Spleen (tissue), 7 donors: ENCODE results near the gene SYT17.

Experiments
- CTCF ChIP-seq, 11 experiments: fragments of 200-600 bp in 7 of 11; fragments of 450-650 bp in 4 of 11; sonication (generic) in 4 of 11; IDR thresholded peaks in 8 of 11; conservative IDR thresholded peaks in 3 of 11; 1 replicate in 7 of 11; 2 replicates in 4 of 11; pipeline versions ENCODE4 v1.4.0 to v1.8.0; 2016 to 2021; ENCODE audit warnings: antibody characterized with exemption in 11 of 11, inconsistent platforms in 4 of 11, mild to moderate bottlenecking in 1 of 11
- POLR2A ChIP-seq, 3 donors: fragments of 450-650 bp; IDR thresholded peaks; one replicate each; pipeline ENCODE4 v1.5.1; 2017; ENCODE audit warnings: antibody characterized with exemption in 3 of 3, mild to moderate bottlenecking in 1 of 3
- donor health status: DM: no; HTN: no; CAD: no; lungs with moderate emphysema.
- donor health status: DM: no; HTN: no; CAD: no.
- donor health status: DM: no; HTN: no; CAD: no.

GRCh38 chr16:19145010-19145409 lies 23.0 kb upstream of the SYT17 start:
- TF ChIP-seq POLR2A (IDR thresholded peaks at IDR 0.05) (no peak), CTCF (IDR thresholded peaks at IDR 0.05 in 8 of 11, conservative IDR thresholded peaks at IDR 0.05 in 3 of 11) (no peak)
